HG03060 (cell line): ENCODE measurements around the gene VANGL2.

Experiments
- ATAC-seq: cut with Tn5 transposase; IDR thresholded peaks from one replicate; pipeline ENCODE4 v1.9.1; 2021; ENCODE audit warnings: low read depth, moderate number of reproducible peaks; ENCODE audit not compliant: unreplicated experiment

VANGL2 gene

GRCh38 chr1:160400223-160400645 lies at the start of gene VANGL2:
Gene VANGL2 (plus strand): TSS chr1:160400564. CDS start chr1:160415838, 15,274 bp downstream.
- ATAC-seq, result no peak

- ATAC-seq, result no peak
Measured at GRCh38 chr1:160351629-160352028, 48.7 kb upstream of the VANGL2 start.

GRCh38 chr1:160352555-160352954 lies 47.8 kb upstream of the VANGL2 start:
- ATAC-seq, result no peak

- no peak for ATAC-seq
Measured at GRCh38 chr1:160353223-160353622, 47.1 kb upstream of the VANGL2 start.

DNA sequence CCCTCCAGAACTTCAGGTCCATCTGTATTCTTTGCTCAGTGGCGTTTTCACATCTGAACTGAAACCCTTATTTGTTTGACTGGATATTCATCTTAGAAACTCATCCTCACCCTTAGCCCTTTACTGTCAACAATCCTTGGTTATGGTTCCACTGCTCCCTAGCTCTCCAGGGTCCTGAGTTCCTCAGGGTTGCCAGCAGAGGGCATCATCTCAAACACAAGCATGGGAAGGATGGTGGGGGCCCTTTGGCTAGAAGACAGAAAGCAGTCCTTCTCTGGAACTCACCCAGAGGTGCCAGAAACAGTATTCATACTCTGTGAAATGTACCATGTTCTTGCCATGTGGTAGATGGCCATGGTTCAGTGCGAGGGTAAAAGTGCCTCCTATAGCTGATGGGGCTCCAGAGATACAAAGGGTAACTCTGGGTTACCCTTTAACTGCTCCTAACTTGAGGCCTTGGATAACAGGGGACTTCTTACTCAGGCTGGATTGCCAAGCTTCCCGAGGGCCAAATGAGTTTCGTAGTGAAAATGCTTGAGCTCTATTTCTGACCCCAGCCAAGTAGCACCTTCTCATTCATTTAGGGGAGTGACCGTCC lies 45.9 kb upstream of the VANGL2 start:
- ATAC-seq, result no peak

- no peak for ATAC-seq
Measured at GRCh38 chr1:160357286-160358002, 42.9 kb upstream of the VANGL2 start.

DNA sequence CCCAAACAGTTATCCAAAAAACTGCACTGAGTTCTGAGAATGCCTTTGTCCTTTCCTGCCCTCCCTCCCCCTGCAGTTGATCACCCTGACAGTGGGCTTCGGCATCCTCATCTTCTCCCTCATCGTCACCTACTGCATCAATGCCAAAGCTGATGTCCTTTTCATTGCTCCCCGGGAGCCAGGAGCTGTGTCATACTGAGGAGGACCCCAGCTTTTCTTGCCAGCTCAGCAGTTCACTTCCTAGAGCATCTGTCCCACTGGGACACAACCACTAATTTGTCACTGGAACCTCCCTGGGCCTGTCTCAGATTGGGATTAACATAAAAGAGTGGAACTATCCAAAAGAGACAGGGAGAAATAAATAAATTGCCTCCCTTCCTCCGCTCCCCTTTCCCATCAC lies 42.3 kb upstream of the VANGL2 start:
- no peak for ATAC-seq

- ATAC-seq, result no peak
Measured at GRCh38 chr1:160359559-160360226, 40.7 kb upstream of the VANGL2 start.

- no peak for ATAC-seq
Measured at GRCh38 chr1:160360227-160360695, 40.1 kb upstream of the VANGL2 start.

DNA sequence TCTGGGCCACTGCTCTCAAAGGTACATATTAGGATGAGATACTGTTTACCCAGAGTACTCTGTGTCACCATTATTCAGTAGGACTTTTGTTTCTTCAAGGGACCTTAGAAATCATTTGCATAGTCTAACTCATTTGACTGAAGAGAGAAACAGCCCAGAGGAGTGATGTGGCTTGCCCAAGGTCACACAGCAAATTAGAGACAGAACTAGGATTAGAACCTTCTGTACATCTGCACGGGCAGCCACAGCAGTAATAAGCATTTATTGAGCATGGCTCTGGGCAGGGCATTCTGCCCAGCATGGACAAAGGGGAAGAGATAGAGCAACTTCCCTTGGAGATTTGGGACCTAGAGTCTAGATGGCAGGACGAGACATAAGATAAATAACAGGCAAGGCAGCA lies 39.2 kb upstream of the VANGL2 start:
- no peak for ATAC-seq

GRCh38 chr1:160361814-160362167 lies 38.6 kb upstream of the VANGL2 start:
- ATAC-seq, result no peak

GRCh38 chr1:160362168-160362957 lies 38.0 kb upstream of the VANGL2 start:
- no peak for ATAC-seq

GRCh38 chr1:160363010-160363409 lies 37.4 kb upstream of the VANGL2 start:
- ATAC-seq, result no peak

DNA sequence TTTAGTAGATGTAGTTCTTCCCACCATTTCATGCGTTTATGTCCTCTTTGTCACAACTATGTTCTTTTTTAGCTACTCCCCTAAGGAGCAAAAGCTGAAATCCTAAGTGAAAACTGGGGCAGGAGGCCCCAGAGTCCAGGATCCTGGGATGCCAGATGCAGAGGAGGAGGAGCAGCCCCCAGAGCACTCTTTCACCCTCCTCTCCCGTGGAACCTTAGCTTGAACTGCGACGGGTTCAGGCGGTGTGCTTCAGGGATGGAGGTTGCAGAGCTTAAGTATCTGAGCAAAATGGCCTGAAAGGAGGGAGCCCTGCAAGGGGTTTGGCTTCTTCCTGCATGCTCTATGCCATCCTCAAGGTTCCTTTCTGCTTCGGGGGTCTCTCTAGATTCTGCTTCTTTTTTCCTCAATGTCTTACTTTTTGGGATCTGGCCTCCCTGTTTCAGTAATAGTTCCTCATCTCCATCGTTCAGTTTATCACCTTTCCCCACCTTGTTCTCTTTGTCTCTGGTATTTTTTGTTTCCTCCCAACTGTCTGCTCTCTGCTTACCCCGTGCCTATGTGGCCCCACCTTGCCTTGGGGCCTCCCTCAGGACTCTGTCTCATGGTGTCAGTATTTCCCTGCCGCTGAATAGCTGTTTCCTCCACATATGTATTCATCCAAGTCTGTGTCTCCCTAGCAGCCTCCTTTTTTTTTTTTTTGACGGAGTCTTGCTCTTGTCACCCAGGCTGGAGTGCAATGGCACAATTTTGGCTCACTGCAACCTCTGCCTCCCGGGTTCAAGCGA lies 36.2 kb upstream of the VANGL2 start:
- no peak for ATAC-seq

DNA sequence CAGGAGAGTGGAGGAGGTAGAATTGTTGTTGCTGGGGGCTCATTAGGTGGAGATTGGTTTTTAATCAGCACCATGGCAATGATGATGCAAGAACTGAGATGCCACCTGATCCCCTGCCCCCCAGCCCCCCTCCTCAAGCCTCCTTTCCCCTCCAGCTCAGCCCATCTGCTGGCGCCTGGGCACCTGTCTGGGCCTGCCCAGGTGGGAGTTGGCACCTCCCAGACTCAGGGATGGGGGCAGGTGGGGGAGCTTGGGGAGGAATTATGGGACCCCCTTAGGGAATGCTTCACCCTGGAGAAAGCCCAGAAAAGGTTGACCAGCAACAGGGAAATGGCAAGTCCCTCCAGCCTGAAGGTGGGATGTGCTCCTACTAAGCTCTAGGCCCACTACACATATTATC lies 35.0 kb upstream of the VANGL2 start:
- no peak for ATAC-seq

DNA sequence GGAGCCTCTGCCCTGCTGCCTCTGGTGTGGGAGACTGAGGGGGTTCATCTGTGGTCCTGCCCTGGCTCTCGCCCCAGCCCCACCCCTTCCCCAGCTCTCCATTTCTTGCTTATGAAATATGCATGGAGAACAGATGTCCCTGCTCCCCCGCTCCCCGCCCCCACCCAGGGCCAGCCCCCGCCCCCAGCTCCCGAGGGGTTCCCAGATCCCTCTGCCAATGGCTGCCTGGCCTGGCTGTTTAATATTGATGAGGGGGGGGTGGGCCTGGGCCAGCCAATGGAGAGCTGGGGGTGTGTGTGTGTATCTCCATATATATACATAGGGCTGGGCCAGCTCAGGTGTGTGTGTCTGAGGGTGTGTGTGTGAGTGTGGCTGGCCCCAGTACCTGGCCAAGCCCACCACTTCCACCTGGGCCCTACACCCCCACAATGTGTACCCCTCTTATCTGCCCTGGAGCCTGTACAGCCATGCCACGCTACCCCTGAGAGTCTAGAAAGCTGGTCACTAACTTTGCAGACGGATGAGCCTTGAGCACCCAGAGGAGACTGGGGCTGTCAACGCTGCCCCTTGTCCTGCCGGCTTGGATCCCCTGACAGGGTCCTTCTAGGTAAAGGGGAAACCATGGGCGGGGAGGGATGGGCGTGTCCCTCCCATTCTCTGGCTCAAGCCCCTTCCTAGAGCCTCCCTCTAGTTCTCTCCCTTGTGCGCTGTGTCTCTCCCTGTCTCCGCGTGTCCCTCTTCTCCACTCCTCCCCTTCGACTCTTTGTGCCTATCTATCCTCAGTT lies 33.4 kb upstream of the VANGL2 start, which contains the start of gene NHLH1:
Gene NHLH1 (plus strand): TSS at position 341 of the 785 bp plus-strand sequence. CDS start 3,661 bp downstream, outside the sequence.
- no peak for ATAC-seq

DNA sequence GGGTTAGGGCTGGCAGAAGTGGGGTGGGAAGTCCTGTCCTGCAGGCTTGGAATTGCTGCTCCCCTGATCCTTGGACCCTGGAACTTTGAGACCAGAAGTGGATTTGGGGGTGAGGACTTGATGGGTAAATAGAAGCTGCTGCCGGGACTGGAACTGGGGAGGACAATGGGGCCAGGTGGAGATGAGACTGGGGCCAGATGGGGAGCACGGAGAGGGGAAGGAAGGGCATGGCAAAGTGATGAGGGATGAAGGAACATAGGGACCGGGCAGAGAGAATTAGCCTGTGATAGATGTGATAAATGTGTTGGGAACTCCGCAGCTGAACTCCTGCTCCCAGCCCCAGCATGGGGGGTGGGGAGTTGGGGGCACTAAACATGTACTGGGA lies 32.9 kb upstream of the VANGL2 start:
- no peak for ATAC-seq

GRCh38 chr1:160367934-160368923 lies 32.1 kb upstream of the VANGL2 start:
- ATAC-seq, result no peak
